Measurements from ENCODE around the gene SERINC5.

DNA sequence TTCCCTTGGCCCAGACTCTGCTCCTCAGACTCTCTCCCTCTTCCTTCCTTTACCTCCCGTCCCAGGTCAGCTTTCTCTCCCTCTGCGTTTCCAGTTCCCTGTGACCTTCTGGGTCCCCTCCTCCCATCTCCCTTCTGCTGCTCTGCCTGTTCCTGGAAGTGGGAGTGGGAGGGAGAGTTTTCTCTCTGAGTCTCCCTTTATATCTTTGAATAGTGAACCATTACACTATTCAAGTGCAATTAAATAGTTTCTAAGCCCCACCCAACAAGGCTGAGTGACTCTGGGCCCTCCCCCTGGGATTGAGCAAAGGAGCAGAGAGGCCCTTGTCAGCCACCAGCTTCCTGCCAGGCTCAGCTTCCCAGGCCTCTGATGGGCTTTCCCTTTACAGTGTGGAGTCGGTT, 185.9 kb downstream of the SERINC5 start:
- TF ChIP-seq, protein P1, sequence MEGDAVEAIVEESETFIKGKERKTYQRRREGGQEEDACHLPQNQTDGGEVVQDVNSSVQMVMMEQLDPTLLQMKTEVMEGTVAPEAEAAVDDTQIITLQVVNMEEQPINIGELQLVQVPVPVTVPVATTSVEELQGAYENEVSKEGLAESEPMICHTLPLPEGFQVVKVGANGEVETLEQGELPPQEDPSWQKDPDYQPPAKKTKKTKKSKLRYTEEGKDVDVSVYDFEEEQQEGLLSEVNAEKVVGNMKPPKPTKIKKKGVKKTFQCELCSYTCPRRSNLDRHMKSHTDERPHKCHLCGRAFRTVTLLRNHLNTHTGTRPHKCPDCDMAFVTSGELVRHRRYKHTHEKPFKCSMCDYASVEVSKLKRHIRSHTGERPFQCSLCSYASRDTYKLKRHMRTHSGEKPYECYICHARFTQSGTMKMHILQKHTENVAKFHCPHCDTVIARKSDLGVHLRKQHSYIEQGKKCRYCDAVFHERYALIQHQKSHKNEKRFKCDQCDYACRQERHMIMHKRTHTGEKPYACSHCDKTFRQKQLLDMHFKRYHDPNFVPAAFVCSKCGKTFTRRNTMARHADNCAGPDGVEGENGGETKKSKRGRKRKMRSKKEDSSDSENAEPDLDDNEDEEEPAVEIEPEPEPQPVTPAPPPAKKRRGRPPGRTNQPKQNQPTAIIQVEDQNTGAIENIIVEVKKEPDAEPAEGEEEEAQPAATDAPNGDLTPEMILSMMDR (IDR thresholded peaks at IDR 0.05; ENCODE audit: low read depth, low read length), result no peak
- TF ChIP-seq POLR2A (IDR thresholded peaks at IDR 0.05; ENCODE audit: extremely low read depth, insufficient read length), result no peak

All from NB4 (cell line).